Measurements from ENCODE around the gene EFTUD2.

EFTUD2 gene

DNA sequence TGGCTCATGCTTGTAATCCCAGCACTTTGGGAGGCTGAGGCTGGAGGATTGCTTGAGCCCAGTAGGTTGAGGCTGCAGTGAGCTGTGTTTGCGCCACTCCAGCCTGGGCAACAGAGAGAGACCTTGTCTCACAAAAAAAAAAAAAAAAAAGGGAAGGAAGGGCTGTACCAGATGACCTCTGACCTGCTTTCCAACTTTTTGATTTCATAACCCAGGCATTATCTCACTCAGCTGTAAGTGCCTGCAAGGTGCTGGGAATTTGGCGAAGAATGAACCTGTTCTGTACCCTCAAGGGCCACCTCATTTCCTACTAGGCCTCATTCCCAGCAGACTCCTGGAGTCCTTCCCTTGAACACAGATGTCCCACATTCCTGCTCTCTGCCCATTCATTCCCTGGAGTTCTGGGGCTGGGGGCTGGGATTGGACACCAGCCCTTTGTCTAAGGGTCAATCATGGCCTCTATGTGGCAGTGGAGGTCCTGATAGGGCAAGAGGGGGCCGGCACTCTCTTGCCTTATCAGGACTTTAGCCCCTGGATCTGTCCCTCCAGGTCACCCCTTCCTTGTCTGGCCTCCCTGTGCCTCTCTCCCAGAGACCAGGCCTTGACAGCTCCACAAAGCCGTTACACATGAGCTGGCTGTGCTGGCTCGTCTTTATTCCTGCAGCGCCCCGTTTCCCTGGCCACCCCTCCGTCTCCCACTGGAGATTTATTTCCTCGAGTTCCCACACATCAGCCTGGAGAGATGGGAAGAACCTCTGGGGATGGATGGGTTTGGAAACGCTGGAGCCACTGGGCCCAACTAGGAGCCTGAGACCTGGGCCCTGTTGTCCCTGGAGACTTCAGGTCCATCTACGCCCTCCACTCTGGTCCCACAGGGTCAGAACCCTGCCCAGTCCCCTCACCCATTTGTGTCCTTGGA, 16.9 kb upstream of the EFTUD2 start:
- no peak overlapping the region for H2BK15ac ChIP-seq (replicated peaks; ENCODE audit: low read depth)
- no peaks in the 10 kb centered on the region for H3K79me2 ChIP-seq (ENCODE audit: control insufficient read depth, insufficient read depth, low read length)
- H3K4ac ChIP-seq (ENCODE audit: low read depth, low read length) = no peak overlapping the region
- no peaks in the 10 kb centered on the region for H3K27me3 ChIP-seq (ENCODE audit: insufficient read depth, low read length, poor library complexity)
- no peak for DNase-seq
- H4K5ac ChIP-seq (ENCODE audit: low read length) = no peak overlapping the region
- H3K27ac ChIP-seq (ENCODE audit: low read depth, low read length) = no peak overlapping the region
- H3K36me3 ChIP-seq (ENCODE audit: control insufficient read depth, insufficient read depth, low read length) = no peaks in the 10 kb centered on the region
- no peak overlapping the region for H3K9ac ChIP-seq (ENCODE audit: low read length)
- no peak overlapping the region for H3K23ac ChIP-seq (ENCODE audit: low read length)
- no CpG with 5 or more reads among the region's 11 CpGs for WGBS (ENCODE audit: extremely low coverage, insufficient coverage, low lambda C conversion rate)
- no peak overlapping the region for H3K4me2 ChIP-seq (ENCODE audit: low read length)
- no peaks in the 10 kb centered on the region for H3K79me1 ChIP-seq (ENCODE audit: low read length)
- H2BK5ac ChIP-seq (ENCODE audit: low read length) = no peak overlapping the region
- H2AK5ac ChIP-seq (ENCODE audit: low read length) = no peak overlapping the region
- no peak overlapping the region for H2BK120ac ChIP-seq (ENCODE audit: low read depth, low read length)
- no peak overlapping the region for H4K8ac ChIP-seq (ENCODE audit: low read depth, low read length)
- no peak overlapping the region for H3K4me3 ChIP-seq (ENCODE audit: low read length)
- no peak overlapping the region for H3K56ac ChIP-seq (ENCODE audit: low read length)
- H3K18ac ChIP-seq (ENCODE audit: low read length) = no peak overlapping the region
- H3K4me1 ChIP-seq (ENCODE audit: control insufficient read depth, low read depth, low read length) = no peaks in the 10 kb centered on the region

DNA sequence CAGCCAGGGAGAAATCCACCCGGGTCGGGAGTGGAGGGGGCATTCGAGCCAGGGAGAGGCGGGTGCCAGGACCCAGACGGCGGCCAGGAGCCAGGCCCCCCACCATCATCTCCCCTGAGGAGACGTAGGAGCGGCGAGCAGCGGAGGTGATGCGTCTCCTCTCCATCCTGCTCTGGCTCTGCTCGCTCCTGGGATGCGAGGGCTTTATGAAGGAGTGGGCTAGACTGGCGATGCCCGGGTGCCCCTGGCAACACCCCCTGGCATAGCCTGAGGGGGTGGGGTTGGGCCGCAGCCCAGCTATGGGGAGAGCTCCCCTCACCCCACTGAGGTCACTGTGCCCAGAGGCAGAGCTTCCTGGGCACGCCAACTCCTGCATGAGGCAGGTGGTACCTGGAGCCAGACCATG, 16.1 kb upstream of the EFTUD2 start, which contains the start of gene GFAP:
Gene GFAP (minus strand): TSS at position 180 of the 406 bp plus-strand sequence. CDS start 14 bp downstream, at position 166.
- Histone ChIP-seq H3K4me1 (ENCODE audit: control insufficient read depth, low read depth, low read length) (no peaks in the 10 kb centered on the region), H4K8ac (ENCODE audit: low read depth, low read length) (no peak within 1 kb of the TSS), H3K4ac (ENCODE audit: low read depth, low read length) (no peak within 1 kb of the TSS), H4K5ac (ENCODE audit: low read length) (no peak within 1 kb of the TSS), H3K79me2 (ENCODE audit: control insufficient read depth, insufficient read depth, low read length) (no peaks in the 10 kb centered on the region), H2BK120ac (ENCODE audit: low read depth, low read length) (no peak within 1 kb of the TSS), H3K36me3 (ENCODE audit: control insufficient read depth, insufficient read depth, low read length) (no peaks in the 10 kb centered on the region), H3K27me3 (ENCODE audit: insufficient read depth, low read length, poor library complexity) (no peaks in the 10 kb centered on the region), H3K4me2 (ENCODE audit: low read length) (no peak within 1 kb of the TSS), H3K4me3 (ENCODE audit: low read length) (no peak within 1 kb of the TSS), H3K23ac (ENCODE audit: low read length) (no peak within 1 kb of the TSS), H3K9ac (ENCODE audit: low read length) (no peak within 1 kb of the TSS), H2BK15ac (replicated peaks; ENCODE audit: low read depth) (no peak within 1 kb of the TSS), H3K56ac (ENCODE audit: low read length) (no peak within 1 kb of the TSS), H3K18ac (ENCODE audit: low read length) (no peak within 1 kb of the TSS), H2BK5ac (ENCODE audit: low read length) (no peak within 1 kb of the TSS), H3K79me1 (ENCODE audit: low read length) (no peaks in the 10 kb centered on the region), H2AK5ac (ENCODE audit: low read length) (no peak within 1 kb of the TSS), H3K27ac (ENCODE audit: low read depth, low read length) (no peak within 1 kb of the TSS)
- no peak for DNase-seq
- no CpG with 5 or more reads among the region's 17 CpGs for WGBS (ENCODE audit: extremely low coverage, insufficient coverage, low lambda C conversion rate)

DNA sequence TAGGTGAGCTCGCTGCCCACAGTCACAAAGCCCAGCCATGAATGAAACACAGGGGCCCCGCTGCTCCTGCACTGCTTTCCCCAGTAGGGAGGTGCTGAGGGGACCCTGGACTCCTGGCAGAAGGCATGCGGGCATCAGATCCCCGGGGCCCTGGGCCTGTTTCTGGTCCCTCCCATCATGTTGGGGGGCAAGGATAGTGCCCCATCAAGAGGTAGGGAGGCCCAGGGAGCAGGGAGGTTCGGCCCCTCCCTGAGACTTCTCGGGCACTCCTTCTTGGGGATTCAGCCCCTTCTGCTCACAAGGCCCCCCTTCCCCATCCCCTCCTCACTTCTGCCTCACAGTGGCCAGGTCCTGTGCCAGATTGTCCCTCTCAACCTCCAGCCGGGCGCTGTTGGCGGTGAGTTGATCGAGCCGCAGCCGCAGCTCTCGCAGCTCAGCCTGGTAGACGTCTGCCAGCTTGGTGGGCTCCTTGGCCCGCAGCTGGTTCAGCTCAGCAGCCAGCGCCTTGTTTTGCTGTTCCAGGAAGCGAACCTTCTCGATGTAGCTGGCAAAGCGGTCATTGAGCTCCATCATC, 15.5 kb upstream of the EFTUD2 start:
- H3K36me3 ChIP-seq (ENCODE audit: control insufficient read depth, insufficient read depth, low read length) = no peaks in the 10 kb centered on the region
- H3K18ac ChIP-seq (ENCODE audit: low read length) = no peak overlapping the region
- H3K4ac ChIP-seq (ENCODE audit: low read depth, low read length) = no peak overlapping the region
- H3K79me2 ChIP-seq (ENCODE audit: control insufficient read depth, insufficient read depth, low read length) = no peaks in the 10 kb centered on the region
- H3K79me1 ChIP-seq (ENCODE audit: low read length) = no peaks in the 10 kb centered on the region
- H2BK15ac ChIP-seq (replicated peaks; ENCODE audit: low read depth) = no peak overlapping the region
- no peak overlapping the region for H2AK5ac ChIP-seq (ENCODE audit: low read length)
- H3K4me3 ChIP-seq (ENCODE audit: low read length) = no peak overlapping the region
- no peak overlapping the region for H3K56ac ChIP-seq (ENCODE audit: low read length)
- no peak overlapping the region for H2BK120ac ChIP-seq (ENCODE audit: low read depth, low read length)
- H2BK5ac ChIP-seq (ENCODE audit: low read length) = no peak overlapping the region
- no peaks in the 10 kb centered on the region for H3K27me3 ChIP-seq (ENCODE audit: insufficient read depth, low read length, poor library complexity)
- no peak overlapping the region for H3K4me2 ChIP-seq (ENCODE audit: low read length)
- no peaks in the 10 kb centered on the region for H3K4me1 ChIP-seq (ENCODE audit: control insufficient read depth, low read depth, low read length)
- no CpG with 5 or more reads among the region's 19 CpGs for WGBS (ENCODE audit: extremely low coverage, insufficient coverage, low lambda C conversion rate)
- no peak overlapping the region for H3K9ac ChIP-seq (ENCODE audit: low read length)
- DNase-seq = no peak
- no peak overlapping the region for H3K27ac ChIP-seq (ENCODE audit: low read depth, low read length)
- H4K5ac ChIP-seq (ENCODE audit: low read length) = no peak overlapping the region
- H4K8ac ChIP-seq (ENCODE audit: low read depth, low read length) = no peak overlapping the region
- H3K23ac ChIP-seq (ENCODE audit: low read length) = no peak overlapping the region

DNA sequence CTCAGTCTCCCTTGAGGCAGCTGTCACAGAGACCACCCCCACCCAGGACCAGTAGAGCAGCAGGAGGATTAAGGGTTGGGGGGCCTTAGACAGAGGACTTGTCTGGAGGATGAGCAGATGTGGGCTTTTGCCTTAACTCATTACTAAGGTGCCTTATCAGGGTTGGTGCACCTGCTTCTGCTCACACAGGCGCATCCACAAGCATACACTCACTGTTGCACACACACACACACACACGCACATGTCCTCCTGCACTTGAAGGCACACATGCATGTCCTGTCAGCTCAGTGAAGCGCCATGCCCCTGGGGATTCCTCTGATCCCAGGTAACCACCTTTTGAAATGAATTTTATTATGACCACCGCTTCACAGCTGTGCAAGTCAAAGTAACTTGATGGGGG, 14.9 kb upstream of the EFTUD2 start:
- no peak overlapping the region for H3K4ac ChIP-seq (ENCODE audit: low read depth, low read length)
- H3K4me1 ChIP-seq (ENCODE audit: control insufficient read depth, low read depth, low read length) = no peaks in the 10 kb centered on the region
- H3K27ac ChIP-seq (ENCODE audit: low read depth, low read length) = no peak overlapping the region
- no peak overlapping the region for H2BK5ac ChIP-seq (ENCODE audit: low read length)
- DNase-seq = no peak
- no peak overlapping the region for H3K9ac ChIP-seq (ENCODE audit: low read length)
- no peak overlapping the region for H3K4me2 ChIP-seq (ENCODE audit: low read length)
- H3K18ac ChIP-seq (ENCODE audit: low read length) = no peak overlapping the region
- no peaks in the 10 kb centered on the region for H3K79me1 ChIP-seq (ENCODE audit: low read length)
- H2BK15ac ChIP-seq (replicated peaks; ENCODE audit: low read depth) = no peak overlapping the region
- H2AK5ac ChIP-seq (ENCODE audit: low read length) = no peak overlapping the region
- no peak overlapping the region for H4K5ac ChIP-seq (ENCODE audit: low read length)
- H3K23ac ChIP-seq (ENCODE audit: low read length) = no peak overlapping the region
- H3K56ac ChIP-seq (ENCODE audit: low read length) = no peak overlapping the region
- no peak overlapping the region for H4K8ac ChIP-seq (ENCODE audit: low read depth, low read length)
- H3K79me2 ChIP-seq (ENCODE audit: control insufficient read depth, insufficient read depth, low read length) = no peaks in the 10 kb centered on the region
- H3K36me3 ChIP-seq (ENCODE audit: control insufficient read depth, insufficient read depth, low read length) = no peaks in the 10 kb centered on the region
- no peak overlapping the region for H2BK120ac ChIP-seq (ENCODE audit: low read depth, low read length)
- no CpG with 5 or more reads among the region's 4 CpGs for WGBS (ENCODE audit: extremely low coverage, insufficient coverage, low lambda C conversion rate)
- no peaks in the 10 kb centered on the region for H3K27me3 ChIP-seq (ENCODE audit: insufficient read depth, low read length, poor library complexity)
- H3K4me3 ChIP-seq (ENCODE audit: low read length) = no peak overlapping the region

DNA sequence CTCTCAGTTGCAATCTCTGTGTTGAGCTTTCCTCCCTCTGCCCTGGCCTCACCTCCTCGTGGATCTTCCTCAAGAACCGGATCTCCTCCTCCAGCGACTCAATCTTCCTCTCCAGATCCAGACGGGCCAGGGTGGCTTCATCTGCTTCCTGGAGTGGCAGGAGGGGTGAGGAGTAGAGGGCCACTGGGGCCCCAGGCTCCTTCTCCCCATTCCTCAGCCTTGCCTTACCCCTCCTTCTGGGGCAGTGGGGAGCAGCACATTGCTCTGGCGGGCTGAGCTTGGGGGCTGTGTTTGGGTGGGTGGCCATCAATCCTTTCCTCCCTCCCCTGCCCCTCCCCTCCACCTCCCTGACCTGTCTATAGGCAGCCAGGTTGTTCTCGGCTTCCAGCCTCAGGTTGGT, 14.4 kb upstream of the EFTUD2 start:
- H3K4ac ChIP-seq (ENCODE audit: low read depth, low read length) = no peak overlapping the region
- H3K79me2 ChIP-seq (ENCODE audit: control insufficient read depth, insufficient read depth, low read length) = no peaks in the 10 kb centered on the region
- H3K18ac ChIP-seq (ENCODE audit: low read length) = no peak overlapping the region
- no peak overlapping the region for H3K56ac ChIP-seq (ENCODE audit: low read length)
- no peaks in the 10 kb centered on the region for H3K36me3 ChIP-seq (ENCODE audit: control insufficient read depth, insufficient read depth, low read length)
- no peak overlapping the region for H2BK5ac ChIP-seq (ENCODE audit: low read length)
- H3K79me1 ChIP-seq (ENCODE audit: low read length) = no peaks in the 10 kb centered on the region
- no peak for DNase-seq
- no peak overlapping the region for H4K5ac ChIP-seq (ENCODE audit: low read length)
- H3K9ac ChIP-seq (ENCODE audit: low read length) = no peak overlapping the region
- H3K4me1 ChIP-seq (ENCODE audit: control insufficient read depth, low read depth, low read length) = no peaks in the 10 kb centered on the region
- no peak overlapping the region for H3K23ac ChIP-seq (ENCODE audit: low read length)
- H2AK5ac ChIP-seq (ENCODE audit: low read length) = no peak overlapping the region
- H2BK120ac ChIP-seq (ENCODE audit: low read depth, low read length) = no peak overlapping the region
- H3K27me3 ChIP-seq (ENCODE audit: insufficient read depth, low read length, poor library complexity) = no peaks in the 10 kb centered on the region
- H3K27ac ChIP-seq (ENCODE audit: low read depth, low read length) = no peak overlapping the region
- H2BK15ac ChIP-seq (replicated peaks; ENCODE audit: low read depth) = no peak overlapping the region
- H3K4me2 ChIP-seq (ENCODE audit: low read length) = no peak overlapping the region
- H3K4me3 ChIP-seq (ENCODE audit: low read length) = no peak overlapping the region
- no CpG with 5 or more reads among the region's 6 CpGs for WGBS (ENCODE audit: extremely low coverage, insufficient coverage, low lambda C conversion rate)
- H4K8ac ChIP-seq (ENCODE audit: low read depth, low read length) = no peak overlapping the region
